HL-60/S4 (cell line): Measurements from ENCODE around the gene ACSM2B.
"Not testable (repeated sequence)": the region's sequence is repeated elsewhere in the genome, so short reads cannot be mapped to it uniquely, and the experiment has no call there.

Experiments
- in situ Hi-C: fragments of 300-500 bp; cut with MboI; formaldehyde crosslinking; loops from 2 replicates; pipeline ENCODE4 v1.14.3; 2022; ENCODE audit warnings: low sequenced_read_pairs

ACSM2B gene

GRCh38 chr16:20598832-20599469, 22.8 kb upstream of the ACSM2B start:
- in situ Hi-C loops = no loop called here

- in situ Hi-C loops = not testable (repeated sequence)
Observed at GRCh38 chr16:20595694-20596093, 19.5 kb upstream of the ACSM2B start.

GRCh38 chr16:20595068-20595467, 18.9 kb upstream of the ACSM2B start:
- in situ Hi-C loops = not testable (repeated sequence)

- in situ Hi-C loops = not testable (repeated sequence)
Observed at GRCh38 chr16:20592780-20593179, 16.6 kb upstream of the ACSM2B start.

- in situ Hi-C loops = not testable (repeated sequence)
Observed at GRCh38 chr16:20589486-20589885, 13.3 kb upstream of the ACSM2B start.

- in situ Hi-C loops = not testable (repeated sequence)
Observed at GRCh38 chr16:20587645-20588074, 11.5 kb upstream of the ACSM2B start.

GRCh38 chr16:20586716-20587115, 10.5 kb upstream of the ACSM2B start:
- in situ Hi-C loops = not testable (repeated sequence)

- in situ Hi-C loops = not testable (repeated sequence)
Observed at GRCh38 chr16:20586112-20586511, 9.9 kb upstream of the ACSM2B start.

- in situ Hi-C loops = not testable (repeated sequence)
Observed at GRCh38 chr16:20580487-20581259, 4.5 kb upstream of the ACSM2B start.

- in situ Hi-C loops = not testable (repeated sequence)
Observed at GRCh38 chr16:20578091-20578490, 1.9 kb upstream of the ACSM2B start.

- in situ Hi-C loops = not testable (repeated sequence)
Observed at GRCh38 chr16:20569117-20569651, 7.0 kb downstream of the ACSM2B start.

- in situ Hi-C loops = no loop called here
Observed at GRCh38 chr16:20568404-20568803, 7.8 kb downstream of the ACSM2B start.

GRCh38 chr16:20566864-20567263, 9.3 kb downstream of the ACSM2B start:
- in situ Hi-C loops = no loop called here

- in situ Hi-C loops = not testable (repeated sequence)
Observed at GRCh38 chr16:20565334-20565733, 10.8 kb downstream of the ACSM2B start.

GRCh38 chr16:20564218-20564617, 11.9 kb downstream of the ACSM2B start:
- in situ Hi-C loops = not testable (repeated sequence)

GRCh38 chr16:20555628-20556027, 20.5 kb downstream of the ACSM2B start:
- in situ Hi-C loops = not testable (repeated sequence)

- in situ Hi-C loops = not testable (repeated sequence)
Observed at GRCh38 chr16:20554689-20555088, 21.5 kb downstream of the ACSM2B start.

- in situ Hi-C loops = not testable (repeated sequence)
Observed at GRCh38 chr16:20553493-20553892, 22.7 kb downstream of the ACSM2B start.

- in situ Hi-C loops = not testable (repeated sequence)
Observed at GRCh38 chr16:20546951-20547350, 29.2 kb downstream of the ACSM2B start.

GRCh38 chr16:20546278-20546853, 29.8 kb downstream of the ACSM2B start:
- in situ Hi-C loops = not testable (repeated sequence)

- in situ Hi-C loops = not testable (repeated sequence)
Observed at GRCh38 chr16:20540603-20541316, 35.4 kb downstream of the ACSM2B start.
